ENCODE data around the gene SMIM5. TPM values are rescaled to one million over a fixed set of nuclear protein-coding genes. Genes with fewer than 3 reads are reported as not detected.

The SMIM5 gene
- total RNA-seq, 1 experiment from 2014 or later, result 0.05 TPM

DNA sequence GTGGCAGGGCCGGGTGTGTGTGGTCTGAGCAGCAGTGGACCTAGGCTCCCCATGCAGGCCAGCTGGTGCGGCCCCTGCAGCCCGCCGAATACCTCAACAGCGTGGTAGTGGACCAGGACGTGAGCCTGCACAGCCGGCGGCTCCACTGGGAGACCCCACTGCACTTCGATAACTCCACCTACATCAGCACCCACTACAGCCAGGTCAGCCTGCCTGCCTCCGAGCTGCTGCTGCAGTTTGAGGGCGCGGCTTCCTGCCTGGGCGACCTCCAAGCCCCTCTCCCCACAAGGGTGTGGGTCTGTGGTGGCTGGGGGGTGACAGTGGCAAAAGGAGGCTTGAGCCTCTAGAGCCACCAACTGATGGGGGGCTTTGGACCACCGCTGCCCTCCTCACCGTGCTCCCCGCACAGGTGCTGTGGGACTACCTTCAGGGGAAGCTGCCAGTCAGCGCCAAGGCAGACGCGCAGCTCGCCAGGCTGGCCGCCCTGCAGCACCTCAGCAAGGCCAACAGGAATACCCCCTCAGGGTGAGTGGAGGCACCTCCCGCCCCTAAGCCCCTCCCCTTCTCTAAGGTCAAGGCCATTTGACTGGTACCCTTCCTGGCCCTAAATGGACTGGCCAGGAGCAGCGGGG is 8.4 kb upstream of the SMIM5 start:
- H3K9me3 ChIP-seq (replicated peaks), result no peaks in the 10 kb centered on the region
- H3K4me1 ChIP-seq (replicated peaks), result no peaks in the 10 kb centered on the region
- H3K4me3 ChIP-seq, result no peak overlapping the region
- H3K27me3 ChIP-seq (replicated peaks), result 0 out of 2 replicates have a peak, but pooled peaks cover under 1% of the 10 kb centered on the region
- H3K36me3 ChIP-seq, result peaks cover 10% of the 10 kb centered on the region
- no peak for DNase-seq (ENCODE audit: low read depth in 1 of 2, low spot score in 2 of 2)
- H3K27ac ChIP-seq, result no peak overlapping the region

DNA sequence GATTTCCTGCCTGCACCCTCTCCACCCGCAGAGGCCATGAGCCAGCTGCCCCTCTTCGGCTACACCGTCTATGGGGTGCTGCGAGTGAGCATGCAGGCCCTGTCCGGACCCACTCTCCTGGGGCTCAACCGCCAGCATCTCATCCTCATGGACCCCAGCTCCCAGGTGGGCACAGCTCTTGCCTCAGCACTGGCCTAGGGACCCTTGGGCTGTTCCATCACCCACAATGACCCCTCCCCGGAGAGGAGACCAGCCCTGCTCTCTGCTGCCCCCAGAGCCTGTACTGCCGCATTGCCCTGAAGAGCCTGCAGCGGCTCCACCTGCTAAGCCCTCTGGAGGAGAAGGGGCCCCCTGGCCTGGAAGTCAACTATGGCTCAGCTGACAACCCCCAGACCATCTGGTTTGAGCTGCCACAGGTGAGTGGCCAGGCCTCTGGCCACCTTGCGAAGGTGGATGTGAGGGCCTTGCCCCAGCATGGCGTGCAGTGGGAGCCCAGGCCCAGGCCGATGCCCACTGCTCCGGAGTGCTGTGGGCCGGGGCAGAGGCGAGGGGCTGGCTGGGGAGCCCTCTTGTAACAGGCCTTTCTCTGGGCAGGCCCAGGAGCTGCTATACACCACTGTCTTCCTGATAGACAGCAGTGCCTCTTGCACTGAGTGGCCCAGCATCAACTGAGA is 7.3 kb upstream of the SMIM5 start:
- H3K27me3 ChIP-seq (replicated peaks), result no peaks in the 10 kb centered on the region
- H3K36me3 ChIP-seq, result peaks cover 17% of the 10 kb centered on the region
- no peak for DNase-seq (ENCODE audit: low read depth in 1 of 2, low spot score in 2 of 2)
- H3K27ac ChIP-seq, result no peak overlapping the region
- no peak overlapping the region for H3K4me3 ChIP-seq
- H3K9me3 ChIP-seq (replicated peaks), result no peaks in the 10 kb centered on the region
- H3K4me1 ChIP-seq (replicated peaks), result no peaks in the 10 kb centered on the region

DNA sequence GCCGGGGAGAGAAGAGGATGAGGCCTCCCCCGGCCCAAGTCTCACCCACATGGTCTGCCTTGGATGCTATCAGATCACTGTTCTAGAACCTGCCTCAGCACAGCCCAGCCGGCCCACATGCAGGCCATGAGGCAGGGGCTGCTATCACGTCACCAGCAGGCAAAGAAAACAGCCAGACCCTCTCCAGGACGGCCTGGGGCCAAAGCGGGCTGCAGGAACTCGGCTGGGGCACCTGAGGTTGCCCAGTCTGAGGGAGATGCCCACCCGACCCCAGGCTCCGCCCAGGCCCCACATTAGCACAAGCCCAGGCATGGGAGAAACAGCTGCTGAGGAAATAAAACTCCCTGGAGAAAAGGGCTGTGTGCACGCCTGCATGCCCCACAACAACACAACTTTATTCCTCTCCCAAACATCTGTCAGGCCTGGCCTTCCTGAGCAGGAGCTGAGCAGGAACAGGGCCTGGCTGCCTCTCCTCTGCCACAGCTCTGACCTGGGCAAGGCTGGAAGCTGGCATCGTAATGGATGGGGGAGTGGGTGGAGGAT is 6.7 kb upstream of the SMIM5 start:
- H3K36me3 ChIP-seq, result peaks cover 22% of the 10 kb centered on the region
- H3K4me1 ChIP-seq (replicated peaks), result no peaks in the 10 kb centered on the region
- no peak overlapping the region for H3K27ac ChIP-seq
- H3K9me3 ChIP-seq (replicated peaks), result no peaks in the 10 kb centered on the region
- no peak for DNase-seq (ENCODE audit: low read depth in 1 of 2, low spot score in 2 of 2)
- no peaks in the 10 kb centered on the region for H3K27me3 ChIP-seq (replicated peaks)
- H3K4me3 ChIP-seq, result no peak overlapping the region

DNA sequence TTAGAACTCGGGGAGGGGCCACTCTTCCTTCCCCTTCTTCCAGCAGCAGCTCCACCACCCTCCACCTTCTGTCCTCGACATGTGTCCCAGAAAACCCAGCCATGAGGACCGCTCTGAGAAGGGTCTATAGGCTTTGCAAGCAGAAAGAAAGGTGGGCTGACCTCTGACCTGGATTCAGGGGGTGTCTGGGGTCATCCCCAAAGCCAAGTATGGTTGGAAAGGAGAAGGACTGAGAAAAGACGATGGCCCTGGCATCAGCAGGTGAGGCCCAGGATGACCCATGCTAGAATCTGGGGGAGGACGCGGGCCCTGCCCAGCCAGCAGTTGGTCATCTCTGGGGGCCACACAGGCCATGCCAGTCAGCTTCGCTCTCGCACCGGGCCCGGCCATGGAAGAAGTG is 6.1 kb upstream of the SMIM5 start:
- H3K4me3 ChIP-seq, result no peak overlapping the region
- DNase-seq (ENCODE audit: low read depth in 1 of 2, low spot score in 2 of 2), result no peak
- H3K36me3 ChIP-seq, result peaks cover 25% of the 10 kb centered on the region
- no peaks in the 10 kb centered on the region for H3K4me1 ChIP-seq (replicated peaks)
- H3K9me3 ChIP-seq (replicated peaks), result no peaks in the 10 kb centered on the region
- no peaks in the 10 kb centered on the region for H3K27me3 ChIP-seq (replicated peaks)
- no peak overlapping the region for H3K27ac ChIP-seq

DNA sequence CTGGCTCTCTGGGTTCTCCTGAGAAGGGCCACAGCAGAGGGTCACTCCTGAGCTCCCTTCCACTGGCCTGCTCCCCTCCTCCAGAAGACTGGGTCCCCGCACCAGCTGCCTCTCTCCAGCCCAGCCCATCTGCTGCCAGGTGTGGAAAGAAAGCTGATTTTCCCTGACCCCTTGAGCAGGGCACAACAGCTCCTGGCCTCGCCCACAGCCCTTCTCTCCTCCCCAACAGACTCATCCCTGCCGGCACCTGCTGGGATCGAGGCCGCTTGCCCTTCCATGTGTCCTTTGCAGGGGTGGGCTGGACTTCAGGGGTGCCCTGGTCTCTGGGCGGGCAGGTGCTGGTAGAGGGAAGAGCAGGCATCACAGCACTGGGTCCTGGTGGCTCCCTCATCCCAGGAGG is 4.8 kb upstream of the SMIM5 start:
- no peaks in the 10 kb centered on the region for H3K9me3 ChIP-seq (replicated peaks)
- H3K4me1 ChIP-seq (replicated peaks), result peaks cover 9% of the 10 kb centered on the region
- H3K27ac ChIP-seq, result no peak overlapping the region
- H3K36me3 ChIP-seq, result peaks cover 26% of the 10 kb centered on the region
- DNase-seq (ENCODE audit: low read depth in 1 of 2, low spot score in 2 of 2), result no peak
- H3K27me3 ChIP-seq (replicated peaks), result no peaks in the 10 kb centered on the region
- H3K4me3 ChIP-seq, result no peak overlapping the region

DNA sequence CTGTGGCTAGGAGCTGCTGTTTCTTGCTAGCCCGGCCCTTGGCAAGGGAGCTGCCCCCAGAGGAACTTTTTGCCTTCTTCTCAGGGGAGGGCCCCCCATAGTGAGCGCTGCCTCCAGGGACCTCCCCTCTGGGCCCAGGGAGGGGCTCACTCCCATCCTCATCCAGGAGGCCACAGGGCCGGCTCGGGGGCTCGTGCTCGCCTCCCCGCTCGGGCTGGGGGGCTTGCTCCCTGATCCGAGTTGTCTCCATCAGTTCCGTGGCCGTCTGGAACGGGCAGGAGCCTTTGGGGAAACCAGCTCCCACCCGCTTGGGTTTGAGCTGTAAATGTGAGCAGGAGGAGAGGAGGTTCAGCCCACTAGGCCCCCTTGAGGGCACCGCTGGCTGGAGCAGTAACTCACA is 4.1 kb upstream of the SMIM5 start:
- H3K27me3 ChIP-seq (replicated peaks), result no peaks in the 10 kb centered on the region
- no peak overlapping the region for H3K4me3 ChIP-seq
- H3K27ac ChIP-seq, result no peak overlapping the region
- H3K9me3 ChIP-seq (replicated peaks), result no peaks in the 10 kb centered on the region
- no peak for DNase-seq (ENCODE audit: low read depth in 1 of 2, low spot score in 2 of 2)
- H3K4me1 ChIP-seq (replicated peaks), result peaks cover 16% of the 10 kb centered on the region
- H3K36me3 ChIP-seq, result peaks cover 26% of the 10 kb centered on the region

DNA sequence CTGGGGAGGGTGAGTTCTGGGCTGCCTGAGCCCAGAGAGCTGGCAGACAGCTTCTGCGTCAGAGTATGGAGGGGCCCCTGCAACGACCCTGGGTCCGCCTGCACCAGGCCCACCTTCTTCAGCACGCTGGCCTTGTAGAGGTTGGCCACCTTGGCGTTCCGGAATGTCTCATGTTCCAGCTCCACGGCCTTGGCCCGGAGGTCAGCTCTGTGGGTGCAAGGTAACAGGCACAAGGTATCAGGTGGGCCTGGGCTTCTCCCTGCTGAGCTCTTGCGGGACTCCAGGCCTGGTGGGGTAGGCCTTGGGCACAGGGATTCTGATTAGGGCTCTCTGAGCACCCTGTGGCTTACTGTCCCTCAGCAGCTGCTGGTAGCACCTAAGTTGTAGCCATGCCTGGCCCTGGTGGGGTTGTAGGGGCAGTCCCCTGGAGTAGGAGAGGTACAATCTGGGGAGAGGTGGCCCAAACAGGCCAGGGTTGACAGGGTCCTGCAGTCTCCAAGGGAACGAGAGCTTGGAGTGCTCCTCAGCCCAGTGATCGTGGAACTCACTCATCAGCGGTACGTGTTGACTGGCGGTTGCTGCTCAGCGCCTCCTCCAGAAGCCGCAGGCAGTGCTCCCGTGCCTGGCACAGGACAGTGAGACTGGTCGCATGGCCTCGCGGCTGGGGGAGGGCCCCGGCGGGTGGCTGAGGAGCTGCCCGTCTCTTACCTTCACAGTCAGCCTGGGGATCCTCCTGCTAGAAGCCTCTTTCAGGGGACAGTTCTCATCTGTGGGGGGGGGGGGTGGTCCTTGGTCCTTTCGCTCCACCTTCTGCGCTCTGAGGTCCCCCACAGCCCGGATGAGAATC is 2.9 kb upstream of the SMIM5 start:
- Histone ChIP-seq H3K9me3 (replicated peaks) (no peaks in the 10 kb centered on the region), H3K4me3 (no peak overlapping the region), H3K27ac (no peak overlapping the region), H3K36me3 (peaks cover 26% of the 10 kb centered on the region), H3K4me1 (replicated peaks) (peaks cover 17% of the 10 kb centered on the region), H3K27me3 (replicated peaks) (no peaks in the 10 kb centered on the region)
- DNase-seq (ENCODE audit: low read depth in 1 of 2, low spot score in 2 of 2), result no peak

DNA sequence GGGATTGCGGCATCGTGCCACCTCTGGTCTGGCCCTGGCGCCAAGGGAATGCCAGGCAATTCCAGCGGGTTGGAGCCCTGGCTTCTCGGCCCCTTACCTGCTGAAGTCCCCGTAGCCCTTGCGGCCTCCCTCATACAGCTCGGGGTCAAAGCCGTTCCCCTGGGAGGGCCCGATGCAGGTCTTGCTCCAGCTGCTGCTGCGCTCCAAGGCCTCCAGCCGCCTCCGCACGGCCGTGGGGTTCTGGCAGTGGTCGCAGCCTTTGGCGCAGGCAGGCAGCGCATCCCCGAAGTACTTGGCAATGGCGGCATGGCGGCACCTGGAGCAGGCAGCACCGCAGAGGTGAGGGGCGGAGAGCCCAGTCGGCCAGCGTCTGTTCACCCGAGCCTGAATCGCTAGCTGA is 1.9 kb upstream of the SMIM5 start:
- Histone ChIP-seq H3K36me3 (peaks cover 26% of the 10 kb centered on the region), H3K27ac (no peak overlapping the region), H3K4me1 (replicated peaks) (peaks cover 17% of the 10 kb centered on the region), H3K4me3 (no peak overlapping the region), H3K27me3 (replicated peaks) (no peaks in the 10 kb centered on the region), H3K9me3 (replicated peaks) (no peaks in the 10 kb centered on the region)
- DNase-seq (ENCODE audit: low read depth in 1 of 2, low spot score in 2 of 2), result no peak

DNA sequence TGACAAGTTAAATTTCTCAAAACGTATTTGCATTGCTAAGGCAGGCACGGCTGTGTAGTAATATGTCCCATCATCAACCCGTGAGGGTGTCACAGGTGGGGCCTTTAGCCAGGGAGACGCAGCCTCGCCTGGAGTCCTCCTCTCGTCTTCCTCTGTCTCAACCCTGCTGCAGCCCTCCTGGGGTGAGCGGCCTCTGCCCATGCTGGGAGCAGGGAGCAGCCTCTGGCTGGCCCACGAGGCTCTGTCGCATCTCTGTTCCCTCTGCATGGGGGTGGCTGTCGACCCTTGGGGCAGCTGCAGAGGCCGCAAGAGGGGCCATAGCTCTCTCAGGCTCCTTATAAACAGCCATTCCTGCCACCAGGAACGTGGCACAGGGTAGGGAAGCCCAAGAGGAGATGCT is 806 bp upstream of the SMIM5 start:
- no peaks in the 10 kb centered on the region for H3K27me3 ChIP-seq (replicated peaks)
- DNase-seq (ENCODE audit: low read depth in 1 of 2, low spot score in 2 of 2), result no peak
- peaks cover 17% of the 10 kb centered on the region for H3K4me1 ChIP-seq (replicated peaks)
- H3K9me3 ChIP-seq (replicated peaks), result no peaks in the 10 kb centered on the region
- H3K27ac ChIP-seq, result no peak overlapping the region
- H3K36me3 ChIP-seq, result peaks cover 22% of the 10 kb centered on the region
- H3K4me3 ChIP-seq, result no peak overlapping the region

DNA sequence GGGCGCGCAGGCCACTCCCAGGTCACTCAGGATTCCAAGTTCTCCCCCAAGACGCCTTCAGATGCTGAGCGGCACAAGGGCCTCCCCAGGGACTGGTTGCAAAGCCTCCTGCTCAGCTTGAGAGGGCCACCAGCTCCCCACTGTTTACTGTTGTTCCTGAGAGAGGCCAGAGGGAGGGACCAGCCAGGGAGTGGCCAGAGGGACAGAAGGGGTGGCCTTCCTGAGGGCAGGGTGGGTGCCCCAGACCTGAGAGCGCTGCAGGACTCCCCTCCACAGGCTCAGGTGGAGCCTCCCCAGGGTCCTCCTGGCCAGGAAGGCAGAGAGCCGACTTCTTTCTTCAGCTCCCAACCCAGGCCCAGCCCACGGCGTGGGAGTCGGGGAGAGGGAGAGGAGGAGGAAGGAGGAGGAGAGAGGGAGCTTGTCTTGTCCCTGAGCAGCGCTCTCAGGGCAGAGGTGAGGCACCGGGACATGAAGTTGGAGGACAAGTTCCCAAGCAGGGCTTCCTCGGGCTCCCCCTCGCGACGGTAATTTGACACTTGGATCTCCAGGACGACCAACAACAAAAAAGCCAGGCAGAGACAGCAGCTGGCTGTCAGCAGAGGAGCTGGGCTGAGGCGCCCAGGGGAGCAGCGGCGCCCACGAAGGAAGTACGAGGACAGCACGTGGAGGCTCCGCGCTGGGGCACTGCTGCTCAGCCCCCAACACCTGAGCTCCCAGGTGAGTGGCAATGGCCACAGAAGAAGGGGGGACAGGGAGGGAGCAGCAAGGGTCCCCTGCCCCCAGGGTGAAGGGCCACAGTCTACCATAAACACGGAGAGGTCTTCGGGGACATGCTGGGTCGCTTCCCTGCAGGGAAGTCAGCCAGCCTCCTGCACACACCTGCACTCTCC is 497 bp downstream of the SMIM5 start:
- Histone ChIP-seq H3K27ac (0 out of 2 replicates have a peak overlapping the region, but pooled peaks have one; percentile 3), H3K27me3 (replicated peaks) (no peaks in the 10 kb centered on the region), H3K4me3 (no peak overlapping the region), H3K4me1 (replicated peaks) (peaks cover 17% of the 10 kb centered on the region), H3K9me3 (replicated peaks) (no peaks in the 10 kb centered on the region), H3K36me3 (peaks cover 26% of the 10 kb centered on the region)
- DNase-seq (ENCODE audit: low read depth in 1 of 2, low spot score in 2 of 2), result peak; percentile 84 to 92

DNA sequence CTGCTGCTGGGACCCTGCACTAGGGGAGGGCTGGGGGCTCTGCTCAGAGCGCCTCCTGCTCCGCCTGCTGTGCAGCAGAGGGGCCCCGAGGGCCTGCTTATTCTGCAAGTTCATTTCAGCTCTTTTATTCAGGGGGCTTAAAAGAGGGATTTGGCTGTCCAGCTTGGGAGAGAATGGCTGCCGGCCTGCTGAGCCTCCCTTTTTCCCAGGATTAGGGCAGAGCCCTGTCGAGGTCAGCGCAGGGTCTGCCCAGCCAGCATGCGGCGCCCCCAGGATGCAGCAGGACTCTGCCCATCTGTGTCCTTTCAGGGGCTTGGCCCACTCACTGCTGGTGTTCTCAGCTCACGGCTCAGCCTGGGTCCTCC is 1.1 kb downstream of the SMIM5 start:
- Histone ChIP-seq H3K36me3 (peaks cover 26% of the 10 kb centered on the region; the same call in 1 of the 2 replicates), H3K4me3 (no peak overlapping the region), H3K27ac (no peak overlapping the region), H3K4me1 (replicated peaks) (peaks cover 17% of the 10 kb centered on the region), H3K9me3 (replicated peaks) (no peaks in the 10 kb centered on the region), H3K27me3 (replicated peaks) (no peaks in the 10 kb centered on the region)
- DNase-seq (ENCODE audit: low read depth in 1 of 2, low spot score in 2 of 2), result no peak

DNA sequence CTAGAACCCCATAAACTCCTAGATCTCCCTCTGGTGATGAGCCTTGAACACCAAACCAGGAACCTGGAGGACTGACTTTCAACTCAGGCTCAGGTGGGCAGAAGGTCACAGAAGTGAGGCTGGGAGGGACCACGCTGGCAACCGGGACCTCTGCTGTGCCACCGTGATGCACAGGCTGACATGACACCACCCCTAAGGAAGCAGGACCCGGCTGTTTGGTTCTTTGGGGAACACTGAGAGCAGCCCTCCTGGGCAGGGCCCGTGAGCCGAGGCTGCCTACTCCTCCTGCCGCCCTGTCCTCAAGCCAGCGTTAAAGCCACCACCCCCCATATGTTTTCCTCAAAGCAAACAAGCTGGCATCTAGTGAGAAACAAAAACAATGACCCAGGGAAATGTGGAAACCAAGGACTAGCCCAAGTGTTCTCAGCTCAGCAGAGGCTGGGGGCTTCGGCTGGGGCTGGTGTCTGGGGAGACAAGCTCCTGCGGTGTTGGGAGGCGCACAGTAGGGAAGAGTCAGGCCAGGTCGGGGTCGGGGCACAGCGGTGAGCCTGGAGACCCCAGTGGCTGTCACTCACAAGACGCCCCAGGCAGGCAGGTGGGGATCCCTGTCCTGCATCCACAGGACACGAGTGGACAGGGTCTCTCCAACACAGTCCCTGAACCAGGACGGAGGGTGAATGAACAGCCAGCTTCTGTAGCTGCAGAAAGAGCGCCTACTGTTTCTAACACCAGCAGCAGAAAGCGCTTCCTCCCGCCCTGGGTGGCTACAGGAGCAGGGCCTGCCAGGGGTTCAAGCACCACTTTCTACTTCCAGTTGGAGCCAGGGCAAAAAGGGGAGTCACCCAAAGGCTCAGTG is 1.7 kb downstream of the SMIM5 start:
- Histone ChIP-seq H3K27me3 (replicated peaks) (no peaks in the 10 kb centered on the region), H3K4me3 (no peak overlapping the region), H3K27ac (no peak overlapping the region), H3K4me1 (replicated peaks) (peaks cover 17% of the 10 kb centered on the region), H3K9me3 (replicated peaks) (no peaks in the 10 kb centered on the region), H3K36me3 (peaks cover 26% of the 10 kb centered on the region; the same call in 1 of the 2 replicates)
- no peak for DNase-seq (ENCODE audit: low read depth in 1 of 2, low spot score in 2 of 2)

Measured in SJSA1 (cell line).